HFFc6 (cell line): ENCODE data around the gene HPGDS. TPM values are rescaled to one million over a fixed set of nuclear protein-coding genes. Genes with fewer than 3 reads are reported as not detected.
"Not testable (repeated sequence)": the region's sequence is repeated elsewhere in the genome, so short reads cannot be mapped to it uniquely, and the experiment has no call there.

Experiments used
- DNase-seq: peaks from one replicate; pipeline ENCODE4 v3.0.0-alpha.2; 2018
- H3K27ac Mint-ChIP-seq: 2 replicates; pipeline ENCODE4 v1.8.0; 2020; ENCODE audit warnings: mild to moderate bottlenecking, mixed read lengths
- H3K27me3 Mint-ChIP-seq: 2 replicates; pipeline ENCODE4 v1.8.0; 2021; ENCODE audit warnings: mild to moderate bottlenecking, moderate library complexity, mixed read lengths; ENCODE audit not compliant: insufficient read depth
- H3K36me3 Mint-ChIP-seq: 2 replicates; pipeline ENCODE4 v1.8.0; 2021; ENCODE audit warnings: low read depth, mixed read lengths
- H3K4me1 Mint-ChIP-seq: 2 replicates; pipeline ENCODE4 v1.8.0; 2020; ENCODE audit warnings: low read depth, mixed read lengths
- H3K4me3 Mint-ChIP-seq: 2 replicates; pipeline ENCODE4 v1.8.0; 2020; ENCODE audit warnings: mild to moderate bottlenecking, moderate library complexity, mixed read lengths
- H3K9me3 Mint-ChIP-seq: 2 replicates; pipeline ENCODE4 v1.8.0; 2020; ENCODE audit warnings: mild to moderate bottlenecking, mixed read lengths
- CTCF ChIP-seq: fragments of 200-600 bp; sonication (generic); IDR thresholded peaks from 2 replicates; pipeline ENCODE4 v1.5.0; 2021; ENCODE audit warnings: antibody characterized with exemption, mild to moderate bottlenecking
- total RNA-seq, 6 experiments: library from RNA; stranded (reverse); fragmentation: NEBNext Ultra II Directional; extraction: Animal tissue kit (Norgen Biotek cat#: 25700); gene quantifications; 2 replicates in 1 of 6; 3 replicates in 5 of 6; pipeline ENCODE4 v1.2.3, GENCODE V29; 2021

Gene HPGDS
- total RNA-seq, 6 experiments from 2014 or later, result not detected

DNA sequence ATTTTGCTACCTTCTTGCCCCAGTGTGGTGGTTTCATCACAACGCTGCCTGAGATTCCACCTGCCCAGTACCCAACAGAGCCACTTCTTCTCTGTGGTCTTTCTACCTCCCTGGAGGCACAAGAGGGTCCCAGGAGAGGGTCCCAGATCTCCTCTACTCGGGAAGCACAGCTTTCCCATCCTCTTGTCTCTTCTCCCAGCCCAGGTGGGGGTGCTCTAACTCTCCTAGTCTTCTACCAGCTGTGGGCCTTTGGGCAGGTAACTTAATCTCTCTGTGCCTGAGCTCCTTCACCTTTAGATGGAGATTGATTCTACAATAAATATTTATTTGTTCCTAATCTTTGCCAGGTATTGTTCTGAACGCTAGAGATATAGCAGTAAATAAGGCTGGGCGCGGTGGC is 1.8 kb upstream of the HPGDS start:
- Mint-ChIP-seq H3K4me3 (no peak overlapping the region), H3K27ac (no peak overlapping the region), H3K9me3 (no peaks in the 10 kb centered on the region), H3K4me1 (peaks cover 19% of the 10 kb centered on the region; the same call in 1 of the 2 replicates), H3K27me3 (no peaks in the 10 kb centered on the region; the same call in none of the 2 replicates), H3K36me3 (no peaks in the 10 kb centered on the region)
- TF ChIP-seq CTCF, result no peak
- DNase-seq, result no peak

- TF ChIP-seq CTCF, result no peak
- peaks cover 7% of the 10 kb centered on the region for H3K27me3 Mint-ChIP-seq
- H3K4me3 Mint-ChIP-seq, result no peak overlapping the region
- no peaks in the 10 kb centered on the region for H3K9me3 Mint-ChIP-seq
- no peak overlapping the region for H3K27ac Mint-ChIP-seq
- peaks cover 8% of the 10 kb centered on the region; the same call in 1 of the 2 replicates for H3K4me1 Mint-ChIP-seq
- DNase-seq, result no peak
- H3K36me3 Mint-ChIP-seq, result no peaks in the 10 kb centered on the region
Observed at GRCh38 chr4:94341481-94342370, 910 bp downstream of the HPGDS start.

DNA sequence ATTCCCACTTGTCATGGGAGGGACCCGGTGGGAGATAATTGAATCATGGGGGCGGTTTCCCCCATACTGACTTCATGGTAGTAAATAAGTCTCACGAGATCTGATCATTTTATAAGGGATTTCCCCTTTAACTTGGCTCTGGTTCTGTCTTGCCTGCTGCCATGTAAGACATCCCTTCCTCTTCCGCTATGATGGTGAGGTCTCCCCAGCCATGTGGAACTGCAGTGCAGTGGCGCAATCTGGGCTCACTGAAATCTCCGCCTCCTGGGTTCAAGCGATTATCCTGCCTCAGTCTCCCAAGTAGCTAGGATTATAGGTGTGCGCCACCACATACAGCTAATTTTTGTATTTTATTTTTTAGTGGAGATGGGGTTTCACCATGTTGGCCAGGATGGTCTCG is 2.9 kb downstream of the HPGDS start:
- peaks cover 17% of the 10 kb centered on the region for H3K27me3 Mint-ChIP-seq
- H3K4me1 Mint-ChIP-seq, result peaks cover 7% of the 10 kb centered on the region; the same call in 1 of the 2 replicates

GRCh38 chr4:94338681-94339351 is 3.8 kb downstream of the HPGDS start:
- no peak for DNase-seq
- Mint-ChIP-seq H3K36me3 (no peaks in the 10 kb centered on the region), H3K4me3 (no peak overlapping the region), H3K27me3 (peaks cover 17% of the 10 kb centered on the region), H3K4me1 (peaks cover 7% of the 10 kb centered on the region; the same call in 1 of the 2 replicates), H3K9me3 (no peaks in the 10 kb centered on the region), H3K27ac (no peak overlapping the region)
- TF ChIP-seq CTCF, result no peak

More for the DNA sequence above, 2.9 kb downstream of the HPGDS start:
- Mint-ChIP-seq H3K9me3 (no peaks in the 10 kb centered on the region), H3K4me3 (no peak overlapping the region), H3K27ac (no peak overlapping the region), H3K36me3 (no peaks in the 10 kb centered on the region)
- no peak for DNase-seq
- TF ChIP-seq CTCF, result no peak

DNA sequence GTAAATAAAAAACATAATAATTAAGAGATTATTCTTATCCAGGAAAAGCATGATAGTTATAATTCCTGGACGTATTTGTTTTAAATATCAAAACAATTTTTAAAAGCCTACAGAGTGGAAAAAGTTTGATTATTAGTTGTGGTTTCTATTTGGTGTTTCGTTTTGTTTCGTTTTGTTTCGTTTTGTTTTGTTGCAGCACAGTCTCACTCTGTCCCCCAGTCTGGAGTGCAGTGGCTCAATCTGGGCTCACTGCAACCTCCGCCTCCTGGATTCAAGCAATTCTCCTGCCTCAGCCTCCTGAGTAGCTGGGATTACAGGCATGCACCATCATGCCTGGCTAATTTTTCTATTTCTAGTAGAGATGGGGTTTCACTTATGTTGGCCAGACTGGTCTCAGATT is 5.8 kb downstream of the HPGDS start:
- not testable (repeated sequence) for H3K4me1 Mint-ChIP-seq, H3K27ac Mint-ChIP-seq, H3K36me3 Mint-ChIP-seq, DNase-seq, H3K9me3 Mint-ChIP-seq
- H3K4me3 Mint-ChIP-seq, result peak overlapping the region; percentile 45
- H3K27me3 Mint-ChIP-seq, result peaks cover 23% of the 10 kb centered on the region

- Mint-ChIP-seq H3K27me3 (peaks cover 23% of the 10 kb centered on the region), H3K4me1 (peaks cover 4% of the 10 kb centered on the region; the same call in 1 of the 2 replicates), H3K9me3 (no peaks in the 10 kb centered on the region), H3K4me3 (peak overlapping the region; percentile 45), H3K36me3 (no peaks in the 10 kb centered on the region), H3K27ac (no peak overlapping the region)
- no peak for DNase-seq
- TF ChIP-seq CTCF, result no peak
Observed at GRCh38 chr4:94336303-94336702, 6.3 kb downstream of the HPGDS start.
